ENCODE measurements around the gene LRP5.

LRP5 gene

DNA sequence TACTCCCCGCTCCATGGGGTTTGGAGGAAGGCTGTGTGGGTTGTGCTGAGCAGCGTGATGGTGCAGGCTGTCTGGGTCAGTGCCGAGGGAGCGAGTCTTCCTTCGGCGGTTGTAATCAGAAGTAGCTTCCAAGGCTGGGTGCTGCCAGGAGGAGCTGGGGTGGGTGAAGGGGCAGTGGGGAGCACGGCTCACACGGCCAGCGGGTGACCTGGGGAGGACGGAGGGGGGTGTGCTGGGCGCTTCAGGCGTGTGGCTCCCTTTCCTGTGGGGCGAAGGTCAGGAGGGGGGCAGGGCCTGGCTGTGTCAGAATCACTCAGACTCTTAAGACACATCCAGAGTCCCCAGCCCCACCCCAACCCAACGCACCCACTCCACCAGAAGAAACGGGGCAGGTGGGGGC, 60.2 kb downstream of the LRP5 start:
- no peak for DNase-seq

DNA sequence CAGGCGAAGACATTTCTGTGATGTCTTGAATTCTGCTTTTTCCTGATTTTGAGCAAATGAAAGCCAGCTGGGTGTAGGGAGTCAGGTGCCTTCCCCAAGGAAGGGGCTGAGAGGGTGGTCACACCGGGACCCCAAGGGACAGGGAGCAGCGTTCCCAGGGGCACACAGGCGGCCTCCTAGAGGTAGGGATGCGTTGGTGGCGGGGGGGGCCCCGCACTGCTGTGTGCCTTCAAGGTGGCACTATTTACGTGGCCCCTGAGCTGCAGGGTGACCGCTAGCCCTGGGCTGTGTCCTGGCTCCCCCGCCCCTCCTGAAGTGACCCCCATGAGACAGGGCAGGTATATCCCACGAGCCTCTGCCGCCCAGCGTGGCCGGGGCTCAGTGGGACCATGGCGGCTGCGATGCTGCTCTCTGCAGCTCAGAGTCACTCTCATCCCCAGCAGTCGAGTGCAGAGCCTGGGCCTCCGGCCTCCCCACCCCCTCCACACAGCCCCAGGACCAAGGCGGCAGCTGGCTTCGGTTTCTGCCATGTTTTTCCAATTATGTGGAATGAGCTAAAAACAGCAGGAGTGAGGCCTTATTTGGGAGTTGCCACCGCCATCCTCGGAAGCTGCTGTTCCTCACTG, 60.9 kb downstream of the LRP5 start:
- DNase-seq: peak; percentile 87

DNA sequence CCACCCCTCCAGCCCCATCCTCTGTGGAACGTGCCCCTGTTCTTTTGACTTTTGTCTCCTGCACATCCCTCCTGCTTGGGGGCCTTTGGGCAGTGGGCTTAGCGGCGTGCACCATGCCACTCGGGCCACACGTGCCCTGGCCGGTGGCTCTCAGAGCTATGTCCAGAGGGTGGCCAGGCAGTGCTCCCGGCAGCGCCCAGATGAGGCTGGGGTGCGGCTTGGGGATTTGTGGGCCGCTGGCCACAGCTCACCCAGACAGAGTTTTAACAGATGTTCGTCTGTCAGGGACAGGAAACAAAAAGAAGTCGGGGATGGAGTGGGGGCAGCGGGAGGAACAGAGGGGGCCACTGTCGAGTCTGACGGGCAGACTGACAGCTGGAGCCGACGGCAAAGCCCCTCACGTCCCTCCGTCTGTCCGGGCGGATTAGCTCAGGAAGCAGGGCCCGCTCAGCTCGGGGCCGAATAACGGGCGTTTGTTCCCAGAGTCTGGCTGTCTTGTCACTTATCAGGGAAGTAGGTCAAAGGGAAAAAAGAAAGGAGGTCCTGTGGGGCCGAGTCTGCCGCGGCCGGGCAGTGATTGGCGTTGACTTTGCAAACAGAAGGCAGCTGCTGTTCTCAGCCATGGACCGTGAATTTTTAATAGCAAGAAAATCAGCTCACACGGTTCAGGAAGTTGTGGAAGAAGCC, 61.6 kb downstream of the LRP5 start:
- DNase-seq: peak; percentile 80

DNA sequence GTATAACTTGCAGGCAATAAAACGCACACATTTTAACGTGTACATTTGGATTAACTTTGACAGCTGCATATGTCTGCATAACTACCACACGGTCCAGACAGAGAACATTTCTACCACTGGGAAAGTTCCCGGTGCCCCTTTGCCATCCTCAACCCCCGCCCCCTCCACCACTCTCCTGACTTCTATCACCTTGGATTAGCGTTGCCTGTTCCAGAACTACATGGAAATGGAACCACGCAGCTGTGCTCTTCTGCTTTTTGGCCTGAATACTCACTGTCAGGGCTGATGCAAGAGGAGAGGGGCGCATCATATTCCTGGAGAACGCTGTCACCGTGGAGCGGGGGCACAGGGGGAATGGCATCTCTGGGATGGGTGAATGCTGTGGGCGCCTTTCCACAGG, 62.1 kb downstream of the LRP5 start:
- DNase-seq: no peak

DNA sequence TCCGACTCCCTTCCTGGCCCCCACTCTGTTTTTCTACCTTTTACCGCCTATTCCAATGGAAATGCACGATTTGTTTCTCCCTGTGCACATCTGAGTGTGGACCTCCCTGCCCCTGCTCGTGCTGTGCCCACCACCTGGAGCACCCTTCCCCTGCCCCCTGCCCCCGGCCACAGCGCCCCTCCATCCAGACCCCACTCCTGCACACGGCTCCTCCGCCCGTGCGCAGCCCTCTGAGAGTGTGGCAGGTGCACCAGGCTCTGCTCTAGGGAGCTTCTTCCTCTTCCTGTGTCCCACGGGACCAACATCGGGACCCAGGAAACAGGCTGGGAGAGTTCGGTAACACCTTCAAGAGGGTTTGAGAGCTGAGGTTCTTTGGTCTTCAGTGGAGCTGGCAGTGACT, 62.9 kb downstream of the LRP5 start:
- no peak for DNase-seq

DNA sequence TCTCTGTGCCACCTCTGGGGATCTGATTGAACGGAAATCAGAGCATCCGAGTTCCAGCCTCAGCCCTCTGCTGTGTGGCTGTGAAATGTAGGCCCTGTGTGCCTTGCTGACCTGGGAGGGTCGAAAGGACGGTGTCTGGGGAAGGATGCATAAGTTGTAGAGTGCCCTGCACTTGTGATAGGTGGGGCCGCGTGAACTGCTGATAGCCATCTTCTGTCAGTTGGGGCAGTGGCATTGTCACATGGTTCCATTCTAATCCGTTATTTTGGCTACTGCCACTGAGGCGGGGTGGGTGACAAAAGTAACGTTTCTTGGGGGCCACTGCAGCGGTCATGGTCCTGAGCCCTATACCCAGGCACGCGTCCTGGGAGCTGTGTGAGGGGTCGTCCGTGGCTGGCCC, 63.4 kb downstream of the LRP5 start:
- DNase-seq: no peak

DNA sequence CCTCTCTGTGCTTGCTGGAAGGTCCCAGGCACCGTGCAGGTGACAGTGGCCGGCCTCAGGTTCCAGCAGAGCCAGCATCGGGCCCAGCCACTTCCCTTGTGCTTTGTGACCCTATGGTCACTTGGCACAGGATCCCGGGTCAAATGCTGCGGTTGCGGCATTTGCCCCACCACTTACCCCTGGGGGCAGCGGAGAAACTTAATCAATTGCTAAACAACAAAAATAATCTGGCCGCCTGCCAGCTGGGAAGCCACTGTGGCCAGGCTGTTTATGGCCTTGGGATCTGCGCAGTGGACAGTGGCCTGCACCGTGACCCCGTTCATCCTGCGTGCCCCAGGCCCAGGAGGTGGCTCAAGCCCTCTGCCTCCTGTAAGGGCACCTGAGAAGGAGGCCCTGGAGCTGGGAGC, 65.0 kb downstream of the LRP5 start:
- DNase-seq: no peak

DNA sequence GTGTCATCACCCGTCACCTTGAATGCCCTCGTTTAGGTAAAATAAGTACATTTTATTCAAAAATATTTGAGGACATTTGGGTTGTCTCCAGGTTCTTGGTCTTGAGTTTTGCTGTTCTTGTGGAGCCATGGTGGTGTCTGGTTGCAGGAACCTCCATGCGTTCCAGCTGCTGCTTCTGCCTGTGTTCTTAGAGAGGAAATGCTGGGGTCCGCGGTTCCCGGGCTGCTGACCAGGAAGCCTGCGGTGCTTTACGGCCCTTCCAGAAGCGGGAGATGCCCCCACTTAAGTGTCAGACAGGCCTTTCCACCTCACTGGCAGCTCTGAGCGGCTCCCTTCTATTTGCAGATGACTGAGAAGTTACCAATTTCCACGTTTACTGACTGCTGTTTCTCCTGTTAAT, 66.8 kb downstream of the LRP5 start:
- no peak for DNase-seq

DNA sequence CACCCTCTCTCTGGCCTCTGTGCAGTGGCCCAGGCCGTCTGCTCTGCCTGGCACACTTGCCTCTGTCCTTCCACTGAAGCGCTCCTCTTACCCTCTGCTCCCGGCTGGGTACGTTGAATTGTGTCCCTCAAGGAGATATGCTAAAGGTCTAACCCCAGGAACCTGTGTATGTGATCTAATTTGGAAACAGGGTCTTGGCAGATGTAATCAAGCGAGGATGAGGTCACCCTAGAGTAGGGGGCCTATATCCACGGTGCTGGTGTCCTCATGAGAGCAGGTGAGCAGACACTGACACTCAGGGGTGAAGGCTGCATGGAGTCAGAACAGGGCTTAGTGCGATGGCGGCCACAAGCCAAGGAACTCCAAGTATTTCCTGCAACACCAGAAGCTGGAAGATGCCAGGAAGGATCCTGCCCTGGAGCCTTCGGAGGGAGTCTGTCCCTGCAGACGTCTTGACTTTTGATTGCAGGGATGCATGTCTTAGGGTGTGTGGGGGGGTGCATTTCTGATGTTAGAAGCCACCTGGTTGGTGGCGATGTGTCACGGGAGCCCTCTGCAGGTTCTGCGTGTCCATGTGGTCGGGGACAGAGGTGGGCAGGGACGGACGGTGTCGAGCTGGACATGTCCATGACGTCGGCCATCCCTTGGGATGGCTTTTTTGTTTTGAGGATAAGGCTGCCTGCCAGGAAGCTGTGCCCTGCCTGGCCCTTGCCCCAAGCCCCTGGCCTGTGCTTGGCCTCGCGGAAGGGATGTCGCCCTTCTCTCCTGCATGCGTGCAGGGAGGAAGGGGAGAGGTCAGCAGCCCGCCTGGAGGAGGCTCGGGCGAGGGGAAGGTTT, 68.6 kb downstream of the LRP5 start:
- DNase-seq: no peak

DNA sequence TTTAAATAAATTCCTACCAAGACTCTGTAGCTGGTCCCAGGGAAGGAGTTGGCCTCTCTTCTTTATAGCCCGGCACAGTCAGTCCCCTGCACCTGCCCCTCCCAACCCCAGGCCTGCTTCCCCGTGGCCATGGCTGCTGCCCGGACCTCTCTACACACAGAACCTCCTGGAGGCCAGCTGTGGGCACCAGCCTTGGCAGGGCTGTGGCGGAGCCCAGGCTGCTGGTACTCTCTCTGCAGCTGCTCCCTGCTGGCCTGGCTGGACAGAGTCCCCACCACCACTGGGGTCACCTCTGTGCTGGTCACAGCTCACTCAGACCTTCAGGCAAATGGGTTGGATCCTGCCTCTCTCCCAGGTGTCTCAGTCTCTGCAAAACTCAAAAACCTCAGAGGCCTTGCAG, 69.3 kb downstream of the LRP5 start:
- DNase-seq: no peak

DNA sequence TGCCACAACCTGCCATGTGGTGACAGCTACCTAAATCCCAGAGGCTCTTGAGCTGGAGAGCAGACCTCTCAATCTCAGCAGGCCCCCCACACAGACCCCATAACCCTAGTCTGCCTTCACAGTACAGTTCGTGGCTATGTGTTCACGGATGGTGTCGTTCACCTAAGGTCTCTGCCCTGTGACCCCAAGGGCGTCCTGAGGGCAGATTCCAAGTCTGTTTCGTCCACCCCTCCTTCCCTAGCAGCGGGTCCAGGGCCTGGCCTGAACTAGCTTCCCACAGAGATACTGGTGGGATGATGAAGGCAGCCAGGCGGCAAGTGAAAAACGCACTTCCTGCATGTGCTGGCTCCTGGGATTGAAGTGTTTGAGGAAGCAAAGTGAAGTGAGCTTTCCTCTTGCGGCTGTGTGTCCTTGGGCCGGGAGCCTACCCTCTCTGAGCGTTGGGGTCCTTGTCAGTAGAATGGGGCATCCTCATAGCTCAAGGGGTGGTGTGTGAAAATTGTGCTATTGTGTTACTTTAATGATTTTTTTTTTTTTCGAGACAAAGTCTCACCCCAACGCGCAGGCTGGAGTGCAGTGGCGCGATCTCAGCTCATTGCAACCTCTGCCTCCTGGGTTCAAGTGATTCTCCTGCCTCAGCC, 70.1 kb downstream of the LRP5 start:
- no peak for DNase-seq

DNA sequence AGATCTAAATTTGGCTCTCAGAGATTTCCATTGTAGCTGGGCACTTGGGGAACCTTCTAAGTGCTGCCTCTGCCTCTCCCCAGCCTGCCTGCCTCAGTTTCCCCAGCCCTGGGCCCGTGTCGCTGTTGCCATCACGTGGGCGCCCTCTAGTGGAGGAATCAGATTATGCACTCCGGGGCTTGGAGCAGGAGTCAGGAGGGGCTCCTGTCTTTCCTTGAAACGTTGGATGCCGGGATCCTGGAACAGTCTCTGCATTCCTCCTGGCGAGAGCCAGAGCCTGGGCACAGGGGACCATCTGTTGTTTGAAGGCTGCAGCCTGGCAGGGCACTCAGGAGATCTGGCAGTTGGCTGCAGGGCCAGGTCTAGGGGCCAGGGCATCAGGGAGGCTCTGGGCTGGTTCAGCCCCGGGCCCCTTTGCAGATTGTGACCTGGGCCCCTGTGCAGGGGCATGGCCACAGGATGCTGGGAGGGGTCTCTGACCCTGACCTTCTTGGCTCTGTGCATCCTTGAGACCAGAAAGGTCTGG, 71.6 kb downstream of the LRP5 start:
- DNase-seq: peak; percentile 77

DNA sequence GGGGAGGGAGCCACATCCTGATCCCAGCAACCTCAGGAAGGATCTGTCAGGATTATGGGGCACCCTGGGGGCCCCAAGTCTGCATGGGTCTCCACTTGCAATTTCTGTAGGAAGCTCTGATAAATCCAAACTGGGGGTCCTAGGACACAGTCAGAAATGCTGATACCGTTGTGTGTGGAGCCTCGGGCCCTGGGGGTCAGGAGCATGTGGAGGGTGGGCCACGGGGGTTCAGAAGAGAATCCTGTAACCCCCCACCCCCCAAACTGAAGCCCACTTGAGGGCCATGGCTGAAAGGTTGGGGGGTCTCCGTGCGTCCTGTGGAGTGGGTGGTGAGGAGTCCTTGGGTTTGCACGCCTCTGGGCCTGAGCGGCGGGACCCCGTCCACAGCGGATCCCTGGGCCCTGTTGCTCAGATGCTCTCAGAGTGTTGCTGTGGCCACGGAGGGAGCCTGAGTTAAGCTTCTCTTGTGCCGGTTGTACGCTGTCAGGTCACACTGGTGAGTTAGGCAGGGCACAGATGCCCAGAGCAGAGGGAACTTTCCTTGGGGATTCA, 72.2 kb downstream of the LRP5 start:
- no peak for DNase-seq

DNA sequence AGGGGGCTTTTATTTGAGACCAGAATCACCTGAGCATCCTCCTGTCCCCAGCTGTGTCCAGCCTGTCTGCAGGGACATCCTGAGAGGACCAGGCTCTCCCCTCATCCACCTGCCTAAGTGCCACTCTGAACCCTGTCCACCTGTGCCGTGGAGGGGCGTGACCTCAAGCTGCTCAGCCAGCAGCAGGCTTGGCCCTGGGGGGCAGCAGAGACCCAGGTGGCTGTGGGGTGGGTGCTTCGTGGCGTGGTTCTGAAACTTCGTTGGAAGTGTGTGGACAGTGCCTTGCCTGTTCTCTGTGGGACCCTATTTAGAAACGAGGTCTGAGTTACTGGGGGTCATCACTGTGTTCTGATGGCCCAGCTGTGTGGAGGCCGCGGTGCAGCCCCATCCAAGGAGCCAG, 72.7 kb downstream of the LRP5 start:
- no peak for DNase-seq

DNA sequence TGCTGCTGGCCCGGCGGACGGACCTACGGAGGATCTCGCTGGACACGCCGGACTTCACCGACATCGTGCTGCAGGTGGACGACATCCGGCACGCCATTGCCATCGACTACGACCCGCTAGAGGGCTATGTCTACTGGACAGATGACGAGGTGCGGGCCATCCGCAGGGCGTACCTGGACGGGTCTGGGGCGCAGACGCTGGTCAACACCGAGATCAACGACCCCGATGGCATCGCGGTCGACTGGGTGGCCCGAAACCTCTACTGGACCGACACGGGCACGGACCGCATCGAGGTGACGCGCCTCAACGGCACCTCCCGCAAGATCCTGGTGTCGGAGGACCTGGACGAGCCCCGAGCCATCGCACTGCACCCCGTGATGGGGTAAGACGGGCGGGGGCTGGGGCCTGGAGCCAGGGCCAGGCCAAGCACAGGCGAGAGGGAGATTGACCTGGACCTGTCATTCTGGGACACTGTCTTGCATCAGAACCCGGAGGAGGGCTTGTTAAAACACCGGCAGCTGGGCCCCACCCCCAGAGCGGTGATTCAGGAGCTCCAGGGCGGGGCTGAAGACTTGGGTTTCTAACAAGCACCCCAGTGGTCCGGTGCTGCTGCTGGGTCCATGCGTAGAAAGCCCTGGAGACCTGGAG, 74.1 kb downstream of the LRP5 start:
- no peak for DNase-seq

DNA sequence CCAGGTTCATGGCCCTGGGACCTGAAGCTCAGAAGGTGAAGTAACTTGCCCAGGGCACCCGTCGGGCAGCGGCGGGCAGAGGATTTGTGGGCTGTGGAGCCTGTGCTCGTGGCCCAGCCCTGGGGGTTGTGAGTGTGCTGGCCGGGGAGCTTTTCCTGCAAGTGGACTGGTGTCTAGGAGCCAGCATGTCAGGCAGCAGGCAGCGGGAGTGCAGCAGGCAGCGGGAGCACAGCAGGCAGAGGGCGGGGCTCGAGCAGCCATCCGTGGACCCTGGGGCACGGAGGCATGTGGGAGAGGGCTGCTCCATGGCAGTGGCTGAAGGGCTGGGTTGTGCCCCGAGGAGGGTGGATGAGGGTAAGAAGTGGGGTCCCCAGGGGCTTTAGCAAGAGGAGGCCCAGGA, 75.4 kb downstream of the LRP5 start:
- no peak for DNase-seq

DNA sequence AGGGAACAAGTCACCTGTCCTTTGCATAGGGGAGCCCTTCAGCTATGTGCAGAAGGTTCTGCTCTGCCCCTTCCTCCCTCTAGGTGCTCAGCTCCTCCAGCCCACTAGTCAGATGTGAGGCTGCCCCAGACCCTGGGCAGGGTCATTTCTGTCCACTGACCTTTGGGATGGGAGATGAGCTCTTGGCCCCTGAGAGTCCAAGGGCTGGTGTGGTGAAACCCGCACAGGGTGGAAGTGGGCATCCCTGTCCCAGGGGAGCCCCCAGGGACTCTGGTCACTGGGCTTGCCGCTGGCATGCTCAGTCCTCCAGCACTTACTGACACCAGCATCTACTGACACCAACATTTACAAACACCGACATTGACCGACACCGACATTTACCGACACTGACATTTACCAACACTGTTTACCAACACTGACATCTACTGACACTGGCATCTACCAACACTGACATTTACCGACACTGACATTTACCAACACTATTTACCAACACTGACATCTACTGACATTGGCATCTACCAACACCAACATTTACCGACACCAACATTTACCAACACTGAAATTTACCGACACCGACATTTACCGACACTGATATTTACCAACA, 76.3 kb downstream of the LRP5 start:
- no peak for DNase-seq

DNA sequence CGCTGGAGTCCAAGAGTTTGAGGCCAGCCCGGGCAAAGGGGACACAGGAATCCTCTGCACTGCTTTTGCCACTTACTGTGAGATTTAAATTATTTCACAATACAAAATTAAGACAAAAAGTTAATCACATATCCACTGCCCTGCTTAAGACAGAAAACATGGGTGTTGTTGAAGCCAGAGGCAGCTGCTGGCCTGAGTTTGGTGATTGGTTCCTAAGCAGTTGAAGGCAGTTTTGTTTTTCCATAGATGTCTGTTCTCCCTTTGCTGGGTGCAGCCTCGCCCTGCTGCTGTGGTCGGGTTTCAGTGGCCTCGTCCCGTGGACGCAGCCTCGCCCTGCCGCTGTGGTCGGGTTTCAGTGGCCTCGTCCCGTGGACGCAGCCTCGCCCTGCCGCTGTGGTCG, 77.9 kb downstream of the LRP5 start:
- DNase-seq: no peak

DNA sequence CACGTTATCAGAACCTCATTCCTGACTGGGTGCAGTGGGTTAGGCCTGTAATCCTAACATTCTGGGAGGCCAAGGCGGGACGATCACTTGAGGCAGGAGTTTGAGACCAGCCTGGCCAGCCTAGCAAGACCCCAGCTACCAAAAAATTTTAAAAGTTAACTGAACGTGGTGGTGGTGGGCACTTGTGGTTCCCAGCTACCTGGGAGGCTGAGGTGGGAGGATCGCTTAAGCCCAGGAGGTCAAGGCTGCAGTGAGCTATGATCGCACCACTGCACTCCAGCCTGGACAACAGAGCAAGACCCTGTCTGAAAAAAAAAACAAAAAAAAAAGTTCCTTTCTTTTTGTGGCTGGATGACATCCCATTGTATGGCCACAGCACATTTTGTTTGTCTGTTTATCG, 80.4 kb downstream of the LRP5 start:
- no peak for DNase-seq

DNA sequence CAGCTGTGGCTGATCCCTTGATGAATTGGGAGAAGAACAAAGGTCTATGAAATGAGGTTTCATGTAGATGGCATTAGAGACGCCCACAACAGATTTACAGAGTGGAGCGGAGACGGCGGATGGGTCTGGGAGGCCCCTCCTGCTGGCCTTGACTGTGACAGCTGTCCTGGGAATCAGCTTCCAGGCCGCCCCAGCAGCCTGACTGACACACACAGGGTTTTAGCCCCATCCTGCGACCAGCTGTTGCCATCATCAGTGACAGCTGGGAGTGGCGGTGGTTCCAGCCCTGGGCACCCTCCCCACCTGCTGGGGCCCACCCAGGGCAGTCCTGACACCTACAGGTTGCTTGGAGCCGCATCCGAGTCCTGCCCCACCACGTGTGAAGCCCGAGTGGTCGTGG, 84.1 kb downstream of the LRP5 start:
- DNase-seq: no peak

DNA sequence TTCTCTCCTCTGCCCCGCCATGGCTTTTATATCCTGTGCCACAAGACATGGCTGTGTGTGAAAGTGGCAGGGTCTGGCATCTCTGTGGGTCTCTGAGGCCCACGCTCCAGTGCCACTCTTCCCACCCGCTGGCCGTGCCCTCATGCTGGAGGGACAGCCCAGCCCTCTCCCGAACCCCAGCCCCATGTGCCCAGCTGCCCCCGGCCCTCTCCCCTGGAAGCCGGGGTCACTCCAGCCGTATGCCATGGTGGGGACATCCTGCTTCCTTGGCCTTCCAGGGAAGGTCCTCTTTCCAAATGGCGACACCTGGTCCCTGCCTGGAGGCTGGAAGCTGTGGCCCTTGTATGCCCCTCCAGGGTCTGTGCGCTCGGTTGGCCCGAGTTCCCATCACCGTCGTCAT, 84.9 kb downstream of the LRP5 start:
- no peak for DNase-seq

Measured in right forelimb (tissue), 1 donor.